CD4-positive, alpha-beta T cell treated with Interleukin-4 for 1 hour (primary cell): ENCODE results near the gene SERPINA6.

Experiments
- DNase-seq, 2 donors: peaks; one replicate each; pipeline ENCODE4 v3.0.0-alpha.2; 2020 to 2022

The SERPINA6 gene

GRCh38 chr14:94322648-94323570 is at the start of gene SERPINA6:
Gene SERPINA6, minus strand, starts transcription at chr14:94323336. Its CDS starts 8,688 bp downstream, at chr14:94314648.
- DNase-seq: no peak

GRCh38 chr14:94372021-94372605 is 49.0 kb upstream of the SERPINA6 start:
- DNase-seq: no peak

- DNase-seq: peak in 1 of 2 donors; percentile 0
Observed at GRCh38 chr14:94370524-94370910, 47.4 kb upstream of the SERPINA6 start.

GRCh38 chr14:94369766-94370523 is 46.8 kb upstream of the SERPINA6 start:
- DNase-seq: peak in 1 of 2 donors; percentile 6

- DNase-seq: no peak
Observed at GRCh38 chr14:94368956-94369355, 45.8 kb upstream of the SERPINA6 start.

GRCh38 chr14:94368243-94368590 is 45.1 kb upstream of the SERPINA6 start:
- no peak for DNase-seq

GRCh38 chr14:94367347-94368242 is 44.5 kb upstream of the SERPINA6 start:
- DNase-seq: peak in 1 of 2 donors; percentile 48

GRCh38 chr14:94366146-94366915 is 43.2 kb upstream of the SERPINA6 start, which contains the start of gene SERPINA2:
Gene SERPINA2, minus strand, starts transcription at chr14:94366698.
- DNase-seq: no peak

- DNase-seq: no peak
Observed at GRCh38 chr14:94365624-94366023, 42.5 kb upstream of the SERPINA6 start.

GRCh38 chr14:94364964-94365363 is 41.8 kb upstream of the SERPINA6 start:
- DNase-seq: no peak

- DNase-seq: no peak
Observed at GRCh38 chr14:94364037-94364436, 40.9 kb upstream of the SERPINA6 start.

GRCh38 chr14:94363151-94363624 is 40.1 kb upstream of the SERPINA6 start:
- DNase-seq: no peak

- DNase-seq: no peak
Observed at GRCh38 chr14:94362614-94363133, 39.5 kb upstream of the SERPINA6 start.

GRCh38 chr14:94361682-94362081 is 38.5 kb upstream of the SERPINA6 start:
- DNase-seq: no peak

GRCh38 chr14:94360945-94361565 is 37.9 kb upstream of the SERPINA6 start:
- DNase-seq: no peak

GRCh38 chr14:94357166-94357565 is 34.0 kb upstream of the SERPINA6 start:
- no peak for DNase-seq

- no peak for DNase-seq
Observed at GRCh38 chr14:94356379-94357056, 33.4 kb upstream of the SERPINA6 start.

- DNase-seq: peak in 1 of 2 donors; percentile 44
Observed at GRCh38 chr14:94355191-94355794, 32.2 kb upstream of the SERPINA6 start.

GRCh38 chr14:94354638-94355185 is 31.6 kb upstream of the SERPINA6 start:
- no peak for DNase-seq
